Activated naive CD4-positive, alpha-beta T cell treated with anti-CD3 and anti-CD28 coated beads, Interleukin-2, amount 10 ng/mL, durations not matched to agents 7 days and 5 days (primary cell): Measurements from ENCODE around the gene CISTR.
A peak's percentile ranks its signal among the peaks of the same experiment; 100 is the strongest.

Source experiments
- CTCF ChIA-PET: fragments of 350-600 bp; sonication (Branson Sonifier 250); formaldehyde crosslinking; loops from one replicate; lab custom pipeline; 2021; ENCODE audit warnings: antibody characterized with exemption; lab: Charles Lee
- DNase-seq: peaks from one replicate; pipeline ENCODE4 v3.0.0-alpha.2; 2020
- H3K27ac Mint-ChIP-seq: one replicate; pipeline ENCODE4 v1.8.0; 2021; ENCODE audit warnings: mild to moderate bottlenecking, moderate library complexity, mixed read lengths
- H3K27me3 Mint-ChIP-seq: one replicate; pipeline ENCODE4 v1.8.0; 2021; ENCODE audit warnings: mild to moderate bottlenecking, mixed read lengths
- H3K36me3 Mint-ChIP-seq: one replicate; pipeline ENCODE4 v1.8.0; 2021; ENCODE audit warnings: mixed read lengths
- H3K4me1 Mint-ChIP-seq: one replicate; pipeline ENCODE4 v1.8.0; 2021; ENCODE audit warnings: mixed read lengths
- H3K4me3 Mint-ChIP-seq: one replicate; pipeline ENCODE4 v1.8.0; 2021; ENCODE audit warnings: mild to moderate bottlenecking, moderate library complexity, mixed read lengths
- H3K9me3 Mint-ChIP-seq: one replicate; pipeline ENCODE4 v1.8.0; 2021; ENCODE audit warnings: mixed read lengths

CISTR gene

DNA sequence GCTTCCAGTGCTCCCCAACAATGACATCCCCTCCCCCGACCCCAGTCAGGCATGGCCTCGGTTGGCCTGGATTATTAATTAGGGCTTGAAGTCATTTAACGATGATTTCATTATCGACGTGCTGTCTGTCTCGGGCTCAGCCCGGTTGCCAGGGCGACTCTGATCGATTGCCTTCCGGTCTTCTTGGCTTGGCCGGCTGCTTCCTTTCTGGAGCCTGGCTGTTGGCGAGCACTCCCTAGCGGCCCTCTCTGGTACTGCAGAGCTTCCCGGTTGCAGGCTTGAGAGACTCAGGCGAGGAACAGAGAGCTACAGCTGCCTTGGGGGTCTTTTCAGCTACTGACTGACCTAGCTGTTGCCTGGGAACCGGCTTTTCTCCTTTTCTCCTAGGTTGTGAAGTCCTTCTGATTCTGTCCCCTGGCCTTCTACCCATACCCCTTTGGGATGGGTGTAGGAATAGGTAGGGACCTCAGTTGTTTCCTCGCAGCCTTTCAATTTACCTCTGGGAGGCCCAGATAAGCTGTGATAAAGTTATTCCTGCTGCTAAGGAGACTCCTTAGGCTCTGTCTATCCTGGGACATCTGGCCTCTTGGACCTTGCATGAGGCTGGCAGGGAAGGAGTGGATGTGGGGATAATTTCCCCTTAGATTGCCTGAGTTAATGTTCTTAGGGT lies 5.5 kb upstream of the CISTR start:
- H3K4me1 Mint-ChIP-seq = peaks cover 15% of the 10 kb centered on the region
- peak; percentile 89 for DNase-seq
- CTCF ChIA-PET = interaction anchor here (0.5 to 7.5 kb wide), 21 partner anchors 9 to 1146 kb away, joined by 3 to 122 read pairs (median 4); partner anchors contain the start of genes CALCOCO1 and HOXC5
- no peaks in the 10 kb centered on the region for H3K9me3 Mint-ChIP-seq
- no peak overlapping the region for H3K27ac Mint-ChIP-seq
- peak overlapping the region; percentile 25 for H3K4me3 Mint-ChIP-seq
- no peaks in the 10 kb centered on the region for H3K36me3 Mint-ChIP-seq
- H3K27me3 Mint-ChIP-seq = peaks cover 49% of the 10 kb centered on the region

DNA sequence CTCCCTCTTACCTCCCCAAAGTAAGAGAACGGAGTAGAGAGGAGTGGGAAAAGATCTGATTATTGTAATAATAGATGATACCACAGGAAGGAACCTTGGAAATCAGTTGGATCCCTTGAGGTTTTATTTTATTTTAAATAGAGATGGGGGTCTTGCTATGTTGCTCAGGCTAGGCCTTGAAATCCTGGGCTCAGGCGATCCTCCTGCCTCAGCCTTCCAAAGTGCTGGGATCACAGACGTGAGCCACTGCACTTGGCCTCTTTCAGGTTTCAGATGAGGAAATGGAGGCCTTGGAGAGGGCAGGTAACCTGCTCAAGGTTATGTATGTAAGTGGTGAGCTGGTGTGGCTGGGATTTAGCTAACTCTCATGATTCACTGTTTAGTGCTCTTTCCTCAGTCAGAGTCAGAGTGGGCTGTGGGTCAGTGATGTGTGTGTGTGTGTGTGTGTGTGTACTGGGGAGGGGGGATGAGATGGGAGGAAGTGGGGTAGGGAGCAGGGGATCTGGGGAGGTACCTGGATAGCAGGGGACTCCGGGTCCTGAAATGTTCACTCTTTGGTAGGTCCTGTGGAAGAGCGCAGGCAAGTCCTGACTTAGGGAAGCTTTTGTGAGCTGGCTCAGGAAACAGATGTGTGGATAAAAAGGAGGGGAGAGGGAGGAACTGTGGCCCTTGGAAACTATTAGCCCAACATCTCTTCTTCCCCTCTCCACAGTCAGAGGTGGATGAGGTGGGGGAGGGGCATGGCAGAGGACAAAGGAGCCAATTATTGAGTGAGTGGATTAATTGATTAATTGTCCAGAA lies 4.7 kb upstream of the CISTR start:
- H3K36me3 Mint-ChIP-seq = no peaks in the 10 kb centered on the region
- H3K27ac Mint-ChIP-seq = no peak overlapping the region
- DNase-seq = no peak

DNA sequence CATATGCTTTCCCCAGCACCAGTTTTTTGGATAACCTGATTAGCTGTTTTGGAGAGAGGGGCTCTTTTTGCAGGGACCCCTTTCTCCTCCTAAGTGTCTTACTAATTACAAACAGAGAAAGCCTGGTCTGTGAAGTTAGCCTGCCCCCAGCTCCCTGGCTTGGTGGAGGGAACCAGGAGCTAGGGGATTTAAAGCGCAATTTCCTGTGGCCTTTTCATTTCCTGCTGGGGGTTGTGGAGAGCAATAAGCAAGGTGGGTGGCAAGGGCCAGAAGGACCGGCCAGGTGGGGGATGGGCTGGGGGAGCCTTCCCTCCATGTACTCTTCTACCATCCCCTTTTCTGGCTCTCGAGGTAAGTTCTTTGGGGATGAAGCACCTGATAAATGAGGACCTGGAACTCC lies 4.1 kb upstream of the CISTR start:
- no peak overlapping the region for H3K4me3 Mint-ChIP-seq
- CTCF ChIA-PET = interaction anchor here (1.0 to 7.5 kb wide), 2 partner anchors 12 to 247 kb away, joined by 3 to 122 read pairs; no protein-coding TSS in a partner anchor
- peaks cover 40% of the 10 kb centered on the region for H3K27me3 Mint-ChIP-seq
- no peaks in the 10 kb centered on the region for H3K9me3 Mint-ChIP-seq
- no peak for DNase-seq
- H3K4me1 Mint-ChIP-seq = peaks cover 15% of the 10 kb centered on the region
- no peaks in the 10 kb centered on the region for H3K36me3 Mint-ChIP-seq
- no peak overlapping the region for H3K27ac Mint-ChIP-seq

More for the DNA sequence above, 4.7 kb upstream of the CISTR start:
- no peaks in the 10 kb centered on the region for H3K9me3 Mint-ChIP-seq
- CTCF ChIA-PET = interaction anchor here (0.5 to 7.5 kb wide), 19 partner anchors 10 to 1146 kb away, joined by 3 to 122 read pairs (median 3); partner anchors contain the start of genes CALCOCO1 and HOXC5
- H3K4me3 Mint-ChIP-seq = no peak overlapping the region
- peaks cover 15% of the 10 kb centered on the region for H3K4me1 Mint-ChIP-seq
- H3K27me3 Mint-ChIP-seq = peaks cover 46% of the 10 kb centered on the region

GRCh38 chr12:53755451-53755891 lies 3.7 kb upstream of the CISTR start:
- Mint-ChIP-seq H3K4me1 (peaks cover 15% of the 10 kb centered on the region), H3K9me3 (no peaks in the 10 kb centered on the region), H3K27ac (no peak overlapping the region), H3K27me3 (peaks cover 35% of the 10 kb centered on the region), H3K4me3 (no peak overlapping the region), H3K36me3 (no peaks in the 10 kb centered on the region)
- CTCF ChIA-PET = interaction anchor here (7.5 kb wide), 1 partner anchor 11 kb away, joined by 122 read pairs; no protein-coding TSS in a partner anchor
- DNase-seq = no peak

DNA sequence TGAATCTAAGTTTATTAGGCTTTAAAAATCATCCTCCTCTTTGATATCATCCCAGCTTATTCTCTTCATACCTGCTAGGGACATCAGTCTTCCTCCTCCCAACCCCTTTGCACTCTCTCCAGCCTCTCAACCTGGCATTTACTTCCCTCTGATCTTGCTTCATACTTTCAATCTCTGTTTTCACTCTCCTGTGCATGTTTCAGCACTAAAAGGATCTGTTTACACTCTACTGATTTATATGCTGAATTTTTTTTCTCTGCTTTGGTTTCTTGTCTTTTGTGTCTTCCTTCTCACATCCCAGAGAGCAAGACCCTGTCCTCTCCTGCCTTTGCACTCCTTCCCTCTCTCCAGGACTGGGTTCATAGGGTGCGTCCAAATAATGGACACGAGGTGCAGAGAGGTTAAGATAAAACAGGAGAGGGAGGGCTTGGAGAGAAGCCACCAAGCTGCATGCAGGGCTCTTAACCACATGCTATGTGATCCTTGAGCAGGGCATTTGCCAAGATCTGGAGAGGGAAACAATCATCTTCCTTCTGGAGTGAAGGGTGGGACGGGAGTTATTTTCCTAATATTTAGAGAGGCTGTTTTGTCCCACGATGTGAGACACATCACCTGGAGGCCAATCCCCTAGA lies 3.0 kb upstream of the CISTR start:
- no peaks in the 10 kb centered on the region for H3K9me3 Mint-ChIP-seq
- peaks cover 28% of the 10 kb centered on the region for H3K27me3 Mint-ChIP-seq

DNA sequence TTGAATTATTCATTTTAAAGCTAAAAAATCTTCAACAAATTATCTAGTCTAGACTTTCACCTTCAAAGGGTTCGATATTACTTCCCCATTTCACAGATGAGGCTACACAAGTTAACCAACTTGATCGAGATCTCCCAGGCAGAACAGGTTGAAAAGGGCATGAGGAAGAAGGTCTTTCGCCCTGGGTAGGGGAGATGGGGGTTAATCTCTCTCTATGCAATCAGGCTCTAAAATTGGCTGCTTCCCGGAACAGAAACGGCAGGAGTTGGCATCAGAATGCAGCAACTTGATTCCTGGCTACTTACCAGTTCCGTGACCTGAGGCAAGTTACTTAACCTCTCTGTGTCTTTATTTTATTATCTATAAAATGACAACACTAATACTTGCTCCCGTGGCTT lies 2.4 kb upstream of the CISTR start:
- CTCF ChIA-PET = interaction anchor here (7.5 kb wide), 1 partner anchor 10 kb away, joined by 122 read pairs; no protein-coding TSS in a partner anchor
- Mint-ChIP-seq H3K27ac (no peak overlapping the region), H3K36me3 (no peaks in the 10 kb centered on the region), H3K4me1 (peaks cover 15% of the 10 kb centered on the region), H3K9me3 (no peaks in the 10 kb centered on the region), H3K27me3 (peaks cover 23% of the 10 kb centered on the region), H3K4me3 (no peak overlapping the region)
- no peak for DNase-seq

More for the DNA sequence above, 3.0 kb upstream of the CISTR start:
- no peak for DNase-seq
- Mint-ChIP-seq H3K4me3 (no peak overlapping the region), H3K36me3 (no peaks in the 10 kb centered on the region), H3K27ac (no peak overlapping the region), H3K4me1 (peaks cover 15% of the 10 kb centered on the region)
- CTCF ChIA-PET = interaction anchor here (7.5 kb wide), 1 partner anchor 10 kb away, joined by 122 read pairs; no protein-coding TSS in a partner anchor

DNA sequence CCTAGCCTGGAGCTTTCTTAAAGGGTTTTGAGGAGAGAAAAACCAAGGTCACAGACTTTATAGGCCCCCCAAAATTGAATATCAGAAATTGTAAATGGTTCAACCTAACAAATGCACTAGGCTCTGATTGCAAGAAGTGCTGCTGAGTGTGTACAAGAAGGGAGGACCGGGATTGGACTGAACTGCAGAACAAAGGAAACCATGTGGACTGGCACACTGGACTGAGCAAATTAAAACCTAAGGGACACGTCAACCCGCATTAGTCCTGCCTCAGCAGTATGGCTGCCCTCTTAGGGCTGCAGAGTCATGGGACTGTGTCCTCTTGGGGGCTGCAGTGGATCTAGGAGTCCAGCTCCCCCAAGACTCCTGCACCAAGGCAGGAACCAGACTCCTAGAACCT lies 842 bp upstream of the CISTR start:
- H3K27ac Mint-ChIP-seq = no peak overlapping the region
- H3K27me3 Mint-ChIP-seq = peaks cover 7% of the 10 kb centered on the region
- H3K4me3 Mint-ChIP-seq = no peak overlapping the region
- CTCF ChIA-PET = interaction anchor here (7.5 kb wide), 1 partner anchor 8 kb away, joined by 122 read pairs; no protein-coding TSS in a partner anchor
- no peaks in the 10 kb centered on the region for H3K9me3 Mint-ChIP-seq
- peaks cover 12% of the 10 kb centered on the region for H3K4me1 Mint-ChIP-seq
- no peaks in the 10 kb centered on the region for H3K36me3 Mint-ChIP-seq
- DNase-seq = no peak

DNA sequence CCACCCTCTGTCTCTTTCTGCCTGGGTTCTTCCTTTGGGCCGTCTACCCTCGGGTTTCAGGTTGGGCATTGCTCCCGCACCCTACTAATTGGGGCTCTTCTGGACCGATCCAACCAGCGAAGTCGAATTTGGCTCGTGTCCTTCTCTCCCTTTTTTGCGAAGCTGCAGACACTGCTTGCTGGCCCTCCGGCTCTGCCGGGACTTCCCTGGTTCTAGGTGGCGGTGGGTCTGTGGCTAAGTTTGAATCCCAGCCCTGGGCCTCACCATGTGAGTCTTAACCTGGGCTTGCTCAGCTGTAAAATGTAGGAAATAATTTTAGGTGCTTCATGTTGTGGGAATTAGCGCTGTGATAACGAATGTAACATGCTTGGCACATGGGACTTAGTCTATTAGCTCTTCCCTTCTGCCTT lies 418 bp upstream of the CISTR start:
- CTCF ChIA-PET = interaction anchor here (7.5 kb wide), 1 partner anchor 8 kb away, joined by 122 read pairs; no protein-coding TSS in a partner anchor
- Mint-ChIP-seq H3K9me3 (no peaks in the 10 kb centered on the region), H3K4me1 (peaks cover 10% of the 10 kb centered on the region), H3K27me3 (peaks cover 3% of the 10 kb centered on the region), H3K36me3 (no peaks in the 10 kb centered on the region), H3K4me3 (no peak overlapping the region), H3K27ac (no peak overlapping the region)
- no peak for DNase-seq

DNA sequence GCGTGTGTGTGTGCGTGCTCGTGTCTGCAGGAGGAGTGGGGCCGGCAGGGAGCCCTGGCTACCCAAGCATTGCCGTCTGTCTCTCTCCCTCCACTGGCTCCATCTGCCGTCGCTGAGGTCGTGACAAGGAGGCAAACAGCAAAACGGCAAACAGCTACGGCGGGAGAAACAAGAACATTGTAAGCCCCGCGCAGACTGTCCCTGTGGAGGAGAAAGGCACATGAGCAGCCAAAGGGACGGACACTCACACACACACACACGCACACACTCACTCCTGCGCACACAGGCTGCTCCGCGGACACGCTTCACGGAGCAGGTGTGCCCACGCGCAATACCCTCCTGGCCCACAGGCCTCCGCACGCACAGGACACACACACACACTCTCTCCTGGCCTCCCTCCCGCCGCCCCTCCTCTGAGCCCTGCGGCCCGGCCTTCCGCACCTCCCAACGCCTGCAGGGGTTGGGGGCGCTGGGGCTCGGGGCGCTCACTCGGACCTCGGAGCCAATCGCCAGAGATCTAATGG lies 905 bp downstream of the CISTR start:
- H3K27me3 Mint-ChIP-seq = no peaks in the 10 kb centered on the region
- CTCF ChIA-PET = interaction anchor here (1.0 to 1.7 kb wide), 2 partner anchors 11 to 50 kb away, joined by 3 to 5 read pairs; no protein-coding TSS in a partner anchor
- H3K4me1 Mint-ChIP-seq = peaks cover 2% of the 10 kb centered on the region
- peak overlapping the region; percentile 39 for H3K4me3 Mint-ChIP-seq
- H3K27ac Mint-ChIP-seq = no peak overlapping the region
- no peaks in the 10 kb centered on the region for H3K36me3 Mint-ChIP-seq
- peak; percentile 36 for DNase-seq
- H3K9me3 Mint-ChIP-seq = no peaks in the 10 kb centered on the region

- H3K27me3 Mint-ChIP-seq = no peaks in the 10 kb centered on the region
- CTCF ChIA-PET = interaction anchor here (1.7 kb wide), 1 partner anchor 50 kb away, joined by 5 read pairs; no protein-coding TSS in a partner anchor
- no peak for DNase-seq
- no peaks in the 10 kb centered on the region for H3K36me3 Mint-ChIP-seq
- peak overlapping the region; percentile 39 for H3K4me3 Mint-ChIP-seq
- H3K9me3 Mint-ChIP-seq = no peaks in the 10 kb centered on the region
- no peak overlapping the region for H3K27ac Mint-ChIP-seq
- H3K4me1 Mint-ChIP-seq = peaks cover 2% of the 10 kb centered on the region
Observed at GRCh38 chr12:53749986-53750811, 1.6 kb downstream of the CISTR start.

GRCh38 chr12:53748072-53748840 lies 3.5 kb downstream of the CISTR start:
- no peak overlapping the region for H3K4me3 Mint-ChIP-seq
- DNase-seq = no peak

DNA sequence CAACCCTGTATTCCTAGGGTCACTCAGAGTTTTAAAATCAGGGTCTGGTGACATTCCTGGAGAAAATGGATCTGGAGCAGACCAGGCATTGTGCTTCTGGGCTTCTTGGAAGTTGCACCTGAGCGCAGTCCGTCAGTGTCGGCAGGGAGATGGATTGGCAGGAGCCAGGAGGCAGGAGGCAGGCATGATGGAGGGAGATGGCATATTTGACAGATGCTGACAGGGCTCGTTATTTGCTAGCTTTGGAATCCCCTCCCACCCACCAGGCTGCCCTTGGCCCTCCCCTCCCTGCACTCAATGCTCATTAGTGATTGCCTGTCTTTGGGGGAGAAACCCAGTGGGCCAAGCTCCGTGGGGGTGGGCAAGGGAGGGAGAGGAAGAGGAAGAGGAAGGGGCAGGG lies 4.7 kb downstream of the CISTR start:
- no peak overlapping the region for H3K4me3 Mint-ChIP-seq

More at GRCh38 chr12:53748072-53748840, 3.5 kb downstream of the CISTR start:
- peaks cover 6% of the 10 kb centered on the region for H3K4me1 Mint-ChIP-seq
- no peak overlapping the region for H3K27ac Mint-ChIP-seq
- no peaks in the 10 kb centered on the region for H3K9me3 Mint-ChIP-seq
- H3K27me3 Mint-ChIP-seq = no peaks in the 10 kb centered on the region
- no peaks in the 10 kb centered on the region for H3K36me3 Mint-ChIP-seq
- CTCF ChIA-PET = interaction anchor here (1.0 to 7.6 kb wide), 7 partner anchors 7 to 204 kb away, joined by 3 to 185 read pairs (median 122); partner anchors contain the start of genes ATP5MC2, CALCOCO1 and CISTR

More for the DNA sequence above, 4.7 kb downstream of the CISTR start:
- Mint-ChIP-seq H3K36me3 (no peaks in the 10 kb centered on the region), H3K4me1 (peaks cover 6% of the 10 kb centered on the region), H3K27me3 (no peaks in the 10 kb centered on the region), H3K27ac (no peak overlapping the region), H3K9me3 (no peaks in the 10 kb centered on the region)
- DNase-seq = no peak
- CTCF ChIA-PET = interaction anchor here (0.7 to 7.6 kb wide), 21 partner anchors 8 to 454 kb away, joined by 3 to 185 read pairs (median 9); partner anchors contain the start of genes ATP5MC2, CALCOCO1 and CISTR
